ENCODE data around the gene PCA3.

PCA3 gene

GRCh38 chr9:76756941-76757673 lies 7.1 kb upstream of the PCA3 start:
- no peak for DNase-seq (ENCODE audit: low spot score)

DNA sequence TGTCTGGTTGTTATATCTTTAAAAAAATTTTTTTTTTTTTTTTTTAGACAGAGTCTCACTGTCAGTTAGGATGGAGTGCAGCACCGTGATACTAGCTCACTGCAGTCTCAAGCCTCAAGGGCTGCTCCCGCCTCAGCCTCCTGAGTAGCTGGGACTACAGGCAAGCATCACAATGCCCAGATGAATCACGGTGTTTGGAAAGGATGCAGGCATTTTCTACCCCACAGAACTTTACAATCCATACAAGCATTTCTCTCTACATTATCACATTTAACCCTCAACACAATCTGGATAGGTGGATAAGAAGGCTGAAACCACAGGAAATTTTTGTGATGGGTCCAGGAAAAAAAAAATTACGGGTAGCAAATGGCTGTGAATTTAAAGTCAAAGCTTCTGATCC lies 5.8 kb upstream of the PCA3 start:
- no peak for DNase-seq (ENCODE audit: low spot score)

DNA sequence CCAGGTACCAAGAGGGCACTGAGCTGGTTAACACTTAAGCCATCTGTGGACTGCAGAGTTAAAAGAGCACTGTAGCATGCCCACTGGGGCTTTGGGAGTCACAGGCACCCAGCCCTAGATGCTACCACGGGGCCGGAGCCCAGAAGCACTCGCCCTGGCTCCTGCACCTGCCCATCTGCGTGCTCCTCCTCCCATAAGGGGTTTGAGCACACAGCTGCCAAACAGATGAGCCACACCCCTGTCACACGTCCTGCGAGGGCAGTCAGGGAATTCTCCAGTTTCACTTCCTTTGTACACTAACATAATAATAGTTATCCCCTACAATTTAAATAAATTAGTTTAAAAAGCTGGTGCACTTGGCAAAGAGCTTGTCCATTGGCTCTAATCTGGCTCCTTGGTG lies 4.5 kb upstream of the PCA3 start:
- DNase-seq (ENCODE audit: low spot score), result no peak

GRCh38 chr9:76761448-76761847 lies 2.8 kb upstream of the PCA3 start:
- DNase-seq (ENCODE audit: low spot score), result peak; percentile 51

DNA sequence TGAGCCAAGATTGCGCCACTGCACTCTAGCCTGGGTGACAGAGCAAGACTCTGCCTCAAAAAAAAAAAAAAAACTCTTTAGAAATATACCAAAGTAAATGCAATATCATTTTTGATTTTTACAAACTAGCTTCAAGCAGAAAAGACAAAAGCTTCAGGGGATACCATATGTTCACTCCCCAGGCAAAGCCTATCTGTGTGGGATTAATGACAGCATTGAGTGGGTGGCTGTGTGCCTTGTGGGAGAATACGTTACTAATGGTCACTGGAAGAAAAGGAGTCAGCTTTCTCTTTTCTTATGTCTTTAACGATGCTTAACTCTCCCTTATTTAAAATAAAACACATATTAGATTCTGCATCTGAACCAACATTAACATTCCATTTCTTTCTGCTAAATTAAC lies 1.9 kb downstream of the PCA3 start:
- no peak for DNase-seq (ENCODE audit: low spot score)

DNA sequence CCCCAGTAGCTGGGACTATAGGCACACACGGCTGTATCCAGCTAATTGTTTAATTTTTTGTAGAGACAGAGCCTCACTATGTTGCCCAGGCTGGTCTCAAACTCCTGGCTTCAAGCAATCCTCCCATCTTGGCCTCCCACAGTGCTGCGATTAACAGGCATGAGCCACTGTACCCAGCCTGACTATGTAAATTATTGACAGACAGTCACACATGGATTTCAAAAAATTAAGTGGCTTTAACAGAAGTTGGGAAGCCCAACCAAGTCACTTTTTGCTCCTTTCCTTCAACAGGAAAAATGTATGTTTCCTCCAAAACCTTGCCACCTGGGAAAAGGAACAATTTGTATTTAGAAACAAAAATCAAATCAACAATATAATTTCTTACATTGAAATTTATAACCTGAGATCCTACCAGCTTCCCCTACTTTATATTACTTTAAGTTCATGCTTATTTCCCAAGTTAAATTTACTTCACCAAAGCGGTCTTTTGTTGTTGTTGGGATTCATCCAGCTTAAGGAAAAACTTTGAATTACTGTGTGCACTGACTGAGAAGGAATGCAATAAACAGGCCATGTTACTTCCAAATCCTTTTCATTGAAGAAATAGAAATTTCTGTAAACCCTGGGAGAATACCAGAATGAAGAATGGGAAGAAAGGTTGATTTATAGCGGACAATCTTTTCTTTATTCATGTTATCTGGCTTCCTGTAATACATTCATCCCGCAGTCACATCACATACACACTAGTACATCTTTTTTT lies 8.6 kb downstream of the PCA3 start:
- DNase-seq (ENCODE audit: low spot score), result peak; percentile 57

- DNase-seq (ENCODE audit: low spot score), result no peak
These were observed 20.6 kb downstream of the PCA3 start for GRCh38 chr9:76784881-76785280.

DNA sequence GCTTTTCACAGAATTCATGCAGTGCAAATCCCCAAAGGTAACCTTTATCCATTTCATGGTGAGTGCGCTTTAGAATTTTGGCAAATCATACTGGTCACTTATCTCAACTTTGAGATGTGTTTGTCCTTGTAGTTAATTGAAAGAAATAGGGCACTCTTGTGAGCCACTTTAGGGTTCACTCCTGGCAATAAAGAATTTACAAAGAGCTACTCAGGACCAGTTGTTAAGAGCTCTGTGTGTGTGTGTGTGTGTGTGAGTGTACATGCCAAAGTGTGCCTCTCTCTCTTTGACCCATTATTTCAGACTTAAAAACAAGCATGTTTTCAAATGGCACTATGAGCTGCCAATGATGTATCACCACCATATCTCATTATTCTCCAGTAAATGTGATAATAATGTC lies 21.3 kb downstream of the PCA3 start:
- DNase-seq (ENCODE audit: low spot score), result no peak

DNA sequence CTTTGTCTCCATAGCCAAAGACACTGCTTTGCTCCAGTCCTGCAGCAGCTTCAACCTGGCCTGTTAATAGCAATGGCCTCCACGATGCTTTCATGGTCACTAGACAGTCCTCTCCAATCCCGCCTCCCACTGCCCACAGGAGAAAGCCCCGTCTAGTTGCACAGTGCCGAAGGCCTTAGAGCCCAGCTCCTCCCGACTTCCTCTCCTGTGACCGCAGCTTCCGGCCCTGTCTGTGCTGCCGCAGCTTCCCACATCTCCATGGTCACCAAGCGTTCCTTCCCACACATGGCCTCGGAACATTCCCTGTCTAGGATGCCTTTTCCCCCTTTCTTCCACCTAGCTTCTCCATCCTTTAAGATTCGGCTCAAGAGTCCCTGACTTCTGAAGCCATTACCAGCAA lies 23.4 kb downstream of the PCA3 start:
- DNase-seq (ENCODE audit: low spot score), result no peak

DNA sequence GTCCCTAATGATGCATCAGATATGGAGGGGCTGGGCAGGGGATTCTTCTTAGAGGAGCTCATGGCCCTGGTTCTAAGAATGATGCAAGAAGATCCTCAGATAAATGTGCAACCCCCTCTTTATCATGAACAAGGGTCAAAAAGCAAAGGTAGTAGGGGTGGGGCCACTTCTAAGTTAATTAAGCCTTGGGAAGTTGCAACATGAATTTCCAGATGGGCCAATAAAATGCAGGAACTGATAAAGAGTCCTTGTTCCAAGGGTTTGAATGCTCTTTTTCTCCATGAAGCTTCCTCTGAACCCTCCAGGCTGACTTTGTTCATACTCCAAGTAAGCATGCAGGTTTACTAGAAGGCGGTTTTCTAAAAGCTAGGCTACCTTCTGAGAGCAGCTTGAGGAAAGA lies 25.6 kb downstream of the PCA3 start:
- no peak for DNase-seq (ENCODE audit: low spot score)

GRCh38 chr9:76793784-76794431 lies 29.7 kb downstream of the PCA3 start:
- no peak for DNase-seq (ENCODE audit: low spot score)

- no peak for DNase-seq (ENCODE audit: low spot score)
These were observed 32.1 kb downstream of the PCA3 start for GRCh38 chr9:76796296-76796695.

GRCh38 chr9:76798527-76798926 lies 34.3 kb downstream of the PCA3 start:
- DNase-seq (ENCODE audit: low spot score), result no peak

GRCh38 chr9:76799473-76799872 lies 35.2 kb downstream of the PCA3 start:
- no peak for DNase-seq (ENCODE audit: low spot score)

DNA sequence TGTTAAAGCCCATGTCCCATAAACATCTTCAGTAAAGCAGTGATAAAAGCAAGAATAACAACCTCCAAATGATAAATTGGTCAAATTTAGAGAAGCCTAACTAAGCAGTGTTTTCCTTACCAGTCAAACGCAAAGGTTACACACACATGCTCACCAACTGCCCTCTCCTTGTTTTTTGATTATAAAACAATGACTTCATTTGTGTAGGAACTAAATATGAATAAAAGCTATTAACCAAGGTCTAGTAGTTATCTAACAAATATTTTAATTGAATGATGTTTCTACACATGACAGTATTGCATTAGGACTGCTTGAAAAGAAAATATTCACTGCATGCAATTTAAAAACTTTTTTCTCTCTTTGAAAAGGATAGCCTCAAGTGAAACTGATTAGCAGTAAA lies 36.7 kb downstream of the PCA3 start:
- no peak for DNase-seq (ENCODE audit: low spot score)

GRCh38 chr9:76803083-76803482 lies 38.8 kb downstream of the PCA3 start:
- no peak for DNase-seq (ENCODE audit: low spot score)

DNA sequence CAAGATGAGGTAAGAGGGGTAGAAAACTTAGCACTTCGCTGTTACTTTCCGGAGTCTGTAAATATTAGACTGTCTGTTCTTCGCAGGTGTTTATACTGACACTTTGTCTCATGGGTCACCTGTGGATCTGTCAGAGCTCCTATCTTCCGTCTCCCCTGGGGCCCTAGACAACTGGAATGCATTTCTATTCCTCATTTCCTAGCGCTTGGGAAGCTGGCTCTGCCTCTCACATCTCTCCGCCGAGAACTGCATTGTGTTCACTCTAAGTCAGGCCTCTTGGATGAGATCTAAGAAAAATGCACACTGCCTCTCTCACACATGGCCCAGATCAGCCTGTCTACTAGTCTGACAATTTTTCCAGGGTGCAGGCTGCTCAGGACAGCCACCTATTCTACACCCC lies 39.5 kb downstream of the PCA3 start:
- DNase-seq (ENCODE audit: low spot score), result no peak

DNA sequence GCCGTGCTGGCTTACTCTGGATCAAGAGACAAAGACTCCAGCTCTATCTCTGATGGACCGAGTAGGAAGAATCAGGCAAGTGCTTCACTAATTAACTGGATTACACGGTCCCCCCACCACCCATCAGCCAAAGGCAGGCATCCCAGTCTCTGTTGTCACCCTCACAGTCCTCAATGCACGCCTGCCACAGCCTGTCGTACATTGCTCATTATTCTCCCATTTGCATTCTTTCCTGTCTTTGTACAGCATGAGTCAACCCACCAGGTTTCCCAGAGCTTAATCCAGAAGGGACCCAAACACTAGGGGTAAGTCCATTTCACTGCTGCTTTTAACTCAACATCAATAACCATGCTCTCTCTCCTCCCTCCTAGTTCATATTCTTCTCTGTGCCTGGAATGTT lies 44.4 kb downstream of the PCA3 start:
- no peak for DNase-seq (ENCODE audit: low spot score)

DNA sequence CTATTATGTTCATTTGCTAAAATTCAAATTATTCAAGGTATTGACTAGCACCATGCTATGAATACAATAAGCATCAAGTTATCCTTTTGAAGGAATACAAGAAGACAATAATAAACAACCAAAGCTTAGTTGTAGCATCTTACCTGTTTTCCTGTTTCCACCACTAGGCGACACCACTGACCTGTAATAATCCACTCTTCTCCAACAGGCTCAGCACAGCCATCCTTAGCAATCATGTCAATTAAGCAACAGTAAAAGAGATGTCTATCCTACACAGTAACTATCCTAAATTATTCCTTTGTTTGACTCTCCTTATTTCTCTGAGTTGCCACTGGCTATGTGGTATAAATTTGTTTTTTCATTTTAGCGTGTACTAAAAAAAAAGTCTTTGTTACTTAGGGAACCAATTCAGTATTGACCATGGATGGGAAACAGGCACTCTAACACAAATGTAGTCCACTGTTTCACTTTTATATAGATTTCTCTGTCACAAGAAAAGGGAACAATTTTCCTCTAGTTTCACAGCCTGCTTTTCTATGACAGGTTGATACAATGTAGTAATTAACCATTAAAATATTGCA lies 46.2 kb downstream of the PCA3 start:
- DNase-seq (ENCODE audit: low spot score), result peak; percentile 88

DNA sequence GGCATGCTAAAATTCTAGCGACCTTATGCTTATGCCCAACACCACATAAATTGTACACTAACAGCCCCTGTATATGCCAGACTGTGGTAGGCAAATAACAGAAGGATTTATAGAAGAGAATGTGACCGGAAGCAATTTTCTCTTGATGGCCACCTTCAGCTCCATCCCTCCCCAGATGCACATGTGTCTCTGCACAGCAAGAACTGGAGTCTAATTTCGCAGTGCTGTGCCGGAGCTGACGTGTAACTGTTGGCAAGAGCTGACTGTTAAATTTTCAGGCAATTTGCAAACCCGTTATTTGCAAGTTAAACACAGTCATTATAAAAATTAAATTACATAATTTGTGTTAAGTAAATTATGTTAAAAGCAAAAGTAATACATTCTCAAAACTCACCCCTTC lies 48.4 kb downstream of the PCA3 start:
- DNase-seq (ENCODE audit: low spot score), result no peak

DNA sequence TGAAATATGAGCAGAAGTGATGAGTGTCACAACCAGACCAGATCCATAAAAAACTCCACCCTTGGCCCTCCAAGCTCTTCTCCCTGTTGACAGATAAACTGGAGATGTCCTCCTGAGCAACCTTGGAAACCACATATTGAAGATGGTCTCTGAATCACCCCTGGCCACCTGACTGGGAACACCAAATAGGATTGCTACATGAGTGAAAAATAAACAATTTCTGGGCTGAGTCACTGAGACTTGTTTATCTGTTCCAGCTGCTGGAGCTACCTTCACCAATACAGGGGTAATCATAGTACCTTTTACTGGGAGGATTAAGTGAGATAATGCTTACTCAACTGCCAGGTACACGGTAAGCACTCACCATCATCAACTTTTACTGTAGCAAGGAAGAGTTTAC lies 53.3 kb downstream of the PCA3 start:
- DNase-seq (ENCODE audit: low spot score), result no peak

GRCh38 chr9:76818271-76818670 lies 54.0 kb downstream of the PCA3 start:
- peak; percentile 89 for DNase-seq (ENCODE audit: low spot score)

GRCh38 chr9:76820431-76820830 lies 56.2 kb downstream of the PCA3 start:
- DNase-seq (ENCODE audit: low spot score), result no peak

Measured in pons (tissue), 1 donor.